CD4-positive, alpha-beta T cell treated with Interleukin-15 for 4 hours (primary cell): ENCODE results near the gene CAPN10.

ENCODE experiments used
- DNase-seq: peaks from one replicate; pipeline ENCODE4 v3.0.0-alpha.2; 2020; ENCODE audit warnings: low spot score

CAPN10 gene

DNA sequence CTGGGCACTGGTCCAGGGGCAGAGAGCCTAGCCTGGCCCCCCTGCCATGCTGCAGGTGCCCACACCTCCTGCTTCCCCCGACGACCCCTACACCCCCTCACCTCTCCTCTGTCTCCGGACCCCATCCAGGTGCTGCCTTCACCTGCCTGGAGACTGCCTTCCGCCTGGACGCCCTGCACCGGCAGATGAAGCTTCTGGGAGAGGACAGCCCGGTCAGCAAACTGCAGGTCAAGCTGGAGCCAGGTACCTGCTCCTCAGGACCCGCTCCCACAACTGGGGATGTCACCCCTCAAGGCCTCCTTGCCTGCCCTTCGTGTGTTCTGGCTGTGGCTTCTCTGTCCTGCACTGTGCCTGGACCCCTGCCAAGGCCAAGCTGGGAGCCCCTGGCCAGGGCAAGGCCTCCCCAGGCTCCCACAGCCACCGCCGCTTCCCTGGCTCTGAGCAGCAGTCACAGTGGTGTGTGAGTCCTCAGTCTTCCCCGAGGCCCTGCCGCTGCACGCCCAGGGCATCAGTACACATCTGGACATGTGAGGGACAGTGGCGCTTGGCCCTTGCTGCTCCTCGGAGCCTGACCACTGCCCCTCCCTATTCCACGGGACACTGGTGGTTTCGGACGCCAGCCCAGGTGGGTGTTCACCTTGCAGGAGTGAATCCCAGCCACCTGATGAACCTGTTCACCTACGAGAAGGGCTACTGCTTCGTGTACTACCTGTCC lies 12.0 kb upstream of the CAPN10 start:
- no peak for DNase-seq

DNA sequence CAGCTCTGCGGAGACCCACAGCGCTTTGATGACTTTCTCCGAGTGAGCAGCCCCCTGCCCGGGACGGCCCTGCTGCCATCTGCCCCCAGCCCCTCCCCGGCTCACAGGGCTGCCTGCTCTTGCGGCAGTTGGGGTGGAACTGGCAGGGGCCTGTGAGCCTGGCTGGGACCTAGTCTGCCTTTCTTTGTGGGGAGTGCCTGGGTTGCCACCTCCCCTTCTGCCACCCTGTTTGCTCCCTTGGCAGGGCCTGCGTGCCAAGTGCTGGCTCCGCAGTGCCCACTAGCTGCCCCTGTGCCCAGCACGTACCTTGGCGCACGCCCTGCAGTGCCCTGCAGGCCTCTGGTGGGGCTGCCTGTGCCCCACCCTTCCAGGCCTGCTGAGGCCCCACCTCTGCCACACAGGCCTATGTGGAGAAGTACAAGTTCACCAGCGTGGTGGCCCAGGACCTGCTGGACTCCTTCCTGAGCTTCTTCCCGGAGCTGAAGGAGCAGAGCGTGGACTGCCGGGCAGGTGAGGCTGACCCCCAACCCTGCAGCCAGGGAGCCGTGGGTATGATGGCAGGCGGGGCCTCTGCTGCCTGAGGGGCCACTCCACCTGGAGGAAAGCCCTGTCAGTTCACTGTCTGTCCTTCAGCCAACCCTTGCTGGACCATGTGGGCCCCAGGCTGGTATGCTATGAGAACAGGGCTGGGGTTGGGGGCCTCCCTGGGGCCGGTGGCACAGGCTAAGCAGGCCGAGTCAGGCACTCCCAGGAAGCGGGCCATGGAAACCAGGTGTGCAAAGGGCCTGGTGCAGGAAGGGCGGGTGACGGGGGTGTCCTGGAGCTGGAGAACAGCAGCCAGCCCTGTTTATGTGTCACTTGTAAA lies 11.2 kb upstream of the CAPN10 start:
- DNase-seq: no peak

DNA sequence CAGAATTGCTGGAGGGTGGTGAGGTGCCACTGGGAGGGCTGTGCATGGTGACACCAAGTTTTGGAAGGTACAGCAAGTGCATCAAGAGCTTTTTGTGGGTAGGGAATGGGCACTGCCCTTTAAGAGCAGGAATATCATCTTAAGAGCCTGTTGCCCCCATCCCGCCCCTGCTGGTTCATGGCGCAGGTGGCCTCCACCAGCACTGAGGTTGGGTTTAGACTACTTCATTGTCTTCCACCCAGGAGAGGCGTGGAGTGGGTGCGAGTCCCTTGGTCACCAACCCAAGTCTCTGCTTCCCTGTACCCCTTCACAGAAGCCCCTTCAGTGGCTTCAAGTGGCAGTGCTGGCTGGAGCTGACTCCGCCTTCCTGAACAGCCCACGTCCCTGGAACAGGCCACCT lies 10.5 kb upstream of the CAPN10 start:
- DNase-seq: no peak

DNA sequence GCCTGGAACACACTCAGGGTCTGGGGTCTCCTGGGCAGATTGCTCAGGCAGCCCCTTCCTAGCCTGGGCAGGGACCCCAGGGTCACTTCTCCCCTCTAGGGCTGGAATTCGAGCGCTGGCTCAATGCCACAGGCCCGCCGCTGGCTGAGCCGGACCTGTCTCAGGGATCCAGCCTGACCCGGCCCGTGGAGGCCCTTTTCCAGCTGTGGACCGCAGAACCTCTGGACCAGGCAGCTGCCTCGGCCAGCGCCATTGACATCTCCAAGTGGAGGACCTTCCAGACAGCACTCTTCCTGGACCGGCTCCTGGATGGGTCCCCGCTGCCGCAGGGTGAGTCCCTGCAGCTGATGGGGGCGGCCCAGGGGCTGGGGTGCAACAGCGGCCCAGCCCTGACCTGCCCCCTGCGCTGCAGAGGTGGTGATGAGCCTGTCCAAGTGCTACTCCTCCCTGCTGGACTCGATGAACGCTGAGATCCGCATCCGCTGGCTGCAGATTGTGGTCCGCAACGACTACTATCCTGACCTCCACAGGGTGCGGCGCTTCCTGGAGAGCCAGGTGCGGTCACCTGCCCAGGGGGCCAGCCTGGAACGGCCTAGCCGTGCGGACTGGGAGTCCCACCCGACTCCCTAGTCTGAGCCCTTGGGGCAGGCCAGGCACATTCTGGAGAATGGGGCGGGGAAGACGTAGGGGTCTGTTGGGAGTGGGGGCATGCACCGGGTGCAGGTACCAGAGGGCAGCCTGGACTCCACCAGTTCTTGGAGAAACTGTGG lies 9.9 kb upstream of the CAPN10 start:
- DNase-seq: no peak

DNA sequence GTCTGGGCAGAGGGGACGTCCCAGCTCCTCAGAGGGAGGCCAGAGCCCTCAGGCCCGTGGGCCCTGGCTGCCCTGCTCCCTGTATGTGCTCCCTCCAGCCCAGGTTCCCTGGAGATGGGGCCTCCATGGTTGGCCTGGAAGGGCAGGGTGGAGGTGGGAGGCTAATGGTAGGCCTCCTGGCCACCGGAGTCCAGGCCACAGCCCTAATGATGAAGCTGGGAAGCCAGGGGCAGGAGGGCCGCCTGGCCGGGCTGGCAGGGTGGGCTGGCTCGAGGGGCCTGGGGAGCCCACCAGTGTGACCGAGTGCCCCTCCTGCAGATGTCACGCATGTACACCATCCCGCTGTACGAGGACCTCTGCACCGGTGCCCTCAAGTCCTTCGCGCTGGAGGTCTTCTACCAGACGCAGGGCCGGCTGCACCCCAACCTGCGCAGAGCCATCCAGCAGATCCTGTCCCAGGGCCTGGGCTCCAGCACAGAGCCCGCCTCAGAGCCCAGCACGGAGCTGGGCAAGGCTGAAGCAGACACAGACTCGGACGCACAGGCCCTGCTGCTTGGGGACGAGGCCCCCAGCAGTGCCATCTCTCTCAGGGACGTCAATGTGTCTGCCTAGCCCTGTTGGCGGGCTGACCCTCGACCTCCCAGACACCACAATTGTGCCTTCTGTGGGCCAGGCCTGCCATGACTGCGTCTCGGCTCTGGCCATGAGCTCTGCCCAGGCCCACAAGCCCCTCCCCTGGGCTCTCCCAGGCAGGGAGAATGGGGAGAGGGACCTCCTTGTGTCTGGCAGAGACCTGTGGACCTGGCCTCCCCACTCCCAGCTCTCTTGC lies 9.0 kb upstream of the CAPN10 start:
- DNase-seq: no peak

DNA sequence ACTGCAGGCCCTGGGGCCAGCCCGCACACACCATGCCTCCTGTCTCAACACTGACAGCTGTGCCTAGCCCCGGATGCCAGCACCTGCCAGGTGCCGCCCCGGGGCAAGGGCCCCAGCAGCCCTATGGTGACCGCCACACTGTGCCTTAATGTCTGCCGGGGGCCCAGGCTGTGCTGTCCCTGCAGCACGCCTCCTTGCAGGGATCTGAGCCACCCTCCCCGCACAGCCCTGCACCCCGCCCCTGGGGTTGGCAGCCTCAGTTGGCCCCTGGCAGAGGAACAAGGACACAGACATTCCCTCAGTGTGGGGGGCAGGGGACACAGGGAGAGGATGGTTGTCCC lies 8.5 kb upstream of the CAPN10 start:
- no peak for DNase-seq

DNA sequence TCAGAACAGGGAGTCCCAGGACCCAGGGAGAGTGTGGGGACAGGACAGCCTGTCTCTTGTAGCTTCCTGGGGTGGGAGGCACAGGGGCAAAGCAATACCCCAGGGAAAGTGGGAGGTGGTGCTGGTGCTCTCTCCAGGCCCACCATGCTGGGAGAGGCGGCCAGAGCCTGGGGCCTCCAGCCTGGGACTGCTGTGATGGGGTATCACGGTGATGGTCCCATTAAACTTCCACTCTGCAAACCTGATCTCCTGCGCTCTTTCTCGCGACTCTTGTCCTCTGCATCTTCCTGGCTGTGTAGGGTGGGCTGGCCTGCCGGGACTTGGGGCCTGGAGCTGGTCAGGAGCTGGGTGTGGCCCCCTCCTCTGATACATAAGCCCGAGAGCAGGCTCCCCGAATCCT lies 8.0 kb upstream of the CAPN10 start:
- no peak for DNase-seq

DNA sequence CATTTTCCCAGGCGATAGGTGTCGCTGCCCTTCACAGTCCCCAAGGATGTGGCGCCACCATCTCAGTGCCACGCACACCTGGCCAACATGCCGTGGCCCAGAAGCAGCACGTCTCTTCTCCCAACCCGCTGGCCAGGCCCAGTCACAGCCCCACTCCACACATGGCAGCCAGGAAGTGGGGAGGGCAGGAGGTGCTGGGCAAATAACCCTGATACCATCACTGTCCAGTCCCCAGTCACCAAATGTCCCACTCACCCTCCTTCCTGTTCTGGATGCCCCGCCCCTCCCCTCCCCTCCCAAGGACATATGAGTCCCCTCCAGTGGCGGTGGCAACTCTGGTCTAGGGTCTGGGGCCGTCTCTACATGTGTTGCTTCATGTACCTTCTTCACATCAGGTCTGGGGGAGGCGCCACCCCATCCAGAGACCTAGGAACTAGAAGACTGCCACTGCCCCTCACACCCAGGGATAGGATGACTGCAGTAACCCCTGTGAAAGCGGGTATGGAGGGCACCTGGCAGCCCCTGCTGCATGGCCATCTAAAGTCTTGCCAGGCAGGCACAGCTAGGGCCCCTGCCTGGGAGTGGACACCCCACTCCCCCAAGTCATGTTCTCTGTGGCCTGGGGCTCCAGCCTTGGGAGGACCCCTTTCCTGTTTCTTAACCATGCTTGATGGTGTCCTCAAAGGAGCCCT lies 7.3 kb upstream of the CAPN10 start:
- no peak for DNase-seq

DNA sequence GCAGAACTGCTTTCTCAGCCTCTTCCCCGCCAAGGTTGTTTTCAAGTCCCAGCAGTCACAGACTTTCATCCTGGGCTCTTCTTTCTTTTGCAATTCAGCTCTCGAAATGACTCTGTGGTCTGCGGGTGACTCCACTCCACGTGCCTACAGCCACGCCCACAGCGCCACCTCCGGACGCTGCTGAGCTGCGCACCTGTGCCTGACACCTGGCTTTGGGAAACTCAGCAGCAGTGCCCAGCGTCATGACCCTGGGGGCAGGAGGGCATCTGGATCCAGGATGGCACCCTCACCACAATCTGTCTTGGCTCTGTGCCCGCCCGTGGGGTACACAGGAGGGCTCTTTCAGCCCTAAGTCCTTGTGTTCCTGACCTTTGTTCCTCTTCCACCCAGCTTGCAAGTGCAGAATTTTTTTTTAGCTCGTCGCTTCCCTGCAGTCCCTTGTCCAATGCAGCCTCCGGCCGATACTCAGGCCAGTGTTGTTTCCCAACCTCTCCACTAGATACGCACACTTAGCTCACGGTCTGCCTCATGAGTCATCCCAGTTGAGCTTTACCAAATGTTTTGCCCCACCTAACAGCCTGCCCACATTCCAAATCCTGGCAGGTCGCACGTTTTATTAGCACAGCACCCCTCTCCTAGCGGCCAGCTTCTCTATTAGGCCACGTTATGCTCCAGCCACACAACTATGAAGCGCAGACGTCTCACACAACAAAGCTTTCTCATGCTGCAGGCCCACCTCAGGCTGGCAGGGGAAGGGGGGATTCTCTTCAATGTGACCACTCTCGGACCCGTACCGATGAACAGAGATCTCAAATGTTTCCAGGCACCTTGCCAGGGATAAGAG lies 6.5 kb upstream of the CAPN10 start:
- peak; percentile 83 for DNase-seq

DNA sequence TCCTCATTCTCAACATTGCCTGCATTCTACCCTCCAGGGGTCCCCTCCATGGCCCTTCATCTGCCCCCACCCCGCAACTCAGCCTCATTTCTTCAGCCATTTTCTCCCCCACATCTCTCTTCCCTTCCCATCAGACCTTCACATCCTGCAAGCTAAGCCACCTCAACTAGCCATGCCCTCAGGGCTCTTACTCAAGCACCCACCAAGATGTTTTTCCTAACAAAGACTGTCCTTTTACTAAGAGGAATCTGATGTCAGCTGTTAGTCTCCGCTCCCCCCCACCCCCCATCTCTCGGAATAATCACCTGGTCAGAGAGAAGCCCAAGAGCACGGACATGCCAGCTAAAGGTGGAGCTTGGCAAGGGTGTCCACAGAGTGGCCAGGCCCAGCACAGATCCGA lies 4.7 kb upstream of the CAPN10 start:
- no peak for DNase-seq

DNA sequence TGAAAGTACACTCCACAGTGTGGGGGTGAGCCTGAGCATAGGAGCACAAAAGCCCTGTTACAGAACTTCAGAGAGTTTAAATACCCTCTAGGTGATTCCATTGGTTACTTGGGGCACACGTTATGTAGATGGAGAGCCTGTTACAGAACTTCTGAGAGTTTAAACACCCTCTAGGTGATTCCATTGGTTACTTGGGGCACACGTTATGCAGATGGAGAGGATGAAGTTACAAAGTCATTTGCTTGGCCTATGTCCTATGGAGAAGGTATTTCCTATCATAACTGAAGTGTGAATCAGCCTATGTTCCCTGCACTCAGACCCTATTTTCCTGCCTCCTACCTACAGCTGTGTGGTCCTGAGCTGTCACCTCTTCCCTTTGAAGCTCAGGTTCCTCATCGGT lies 3.8 kb upstream of the CAPN10 start:
- DNase-seq: no peak

DNA sequence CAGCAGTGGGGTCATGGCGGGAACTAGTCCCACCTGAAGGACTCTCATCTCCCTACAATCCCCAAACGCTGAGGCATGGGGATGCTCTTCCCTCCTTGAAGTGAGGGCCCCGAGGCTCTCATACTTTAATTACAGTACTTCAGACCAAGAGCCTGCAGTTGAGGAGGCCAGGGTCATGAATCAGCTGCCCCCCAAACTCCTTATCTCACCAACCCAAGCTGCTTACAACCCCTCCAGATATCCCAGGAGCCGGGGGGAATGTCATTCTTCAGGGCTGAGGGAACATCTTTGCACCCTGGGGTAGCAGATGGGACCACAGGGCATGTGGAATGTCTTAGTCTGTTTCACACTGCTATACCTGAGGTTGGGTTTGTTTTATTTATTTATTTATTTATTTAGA lies 2.8 kb upstream of the CAPN10 start:
- no peak for DNase-seq

DNA sequence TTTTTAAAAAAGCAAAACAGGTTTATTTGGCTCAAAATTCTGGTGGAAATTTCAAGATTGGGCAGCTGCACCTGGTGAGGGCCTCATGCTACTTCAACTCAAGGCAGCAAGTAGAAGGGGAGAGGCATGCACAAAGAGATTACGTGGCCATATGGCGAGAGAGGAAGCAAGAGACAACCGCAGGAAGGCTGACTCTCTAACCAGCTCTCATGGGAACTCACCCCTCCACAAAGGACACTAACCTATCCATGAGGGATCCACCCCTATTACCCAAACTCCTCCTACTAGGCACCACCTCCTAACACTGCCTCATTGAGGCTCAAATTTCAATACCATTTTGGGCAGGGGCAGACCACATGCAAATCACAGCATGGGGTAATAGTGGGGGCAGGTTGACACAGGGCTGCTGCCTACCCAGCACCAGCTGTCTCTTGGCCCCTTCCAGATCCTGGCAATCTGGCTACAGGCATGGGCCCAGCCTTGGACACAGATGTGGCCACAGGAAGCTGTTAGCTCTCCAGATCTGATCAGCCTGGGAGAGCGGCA lies 2.0 kb upstream of the CAPN10 start:
- no peak for DNase-seq

DNA sequence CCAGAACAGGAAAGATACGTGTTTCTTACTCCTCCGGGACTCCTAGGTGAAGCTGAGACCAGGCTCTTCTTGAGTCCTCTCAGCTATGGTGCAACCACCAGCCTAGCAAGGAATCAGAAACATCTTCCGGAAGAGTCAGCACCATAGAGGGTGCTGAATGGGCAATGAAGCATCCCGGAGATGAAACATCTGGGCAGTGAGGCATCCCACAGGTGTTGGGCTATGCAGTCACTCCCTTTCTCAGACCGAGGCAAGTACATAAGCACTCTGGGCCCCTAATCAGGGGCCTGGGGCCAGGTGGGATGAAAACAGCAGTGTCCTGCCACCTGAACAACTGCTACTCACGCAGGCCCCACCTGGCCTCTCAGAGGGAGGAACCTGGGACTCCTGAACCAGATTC lies 1.4 kb upstream of the CAPN10 start:
- no peak for DNase-seq

DNA sequence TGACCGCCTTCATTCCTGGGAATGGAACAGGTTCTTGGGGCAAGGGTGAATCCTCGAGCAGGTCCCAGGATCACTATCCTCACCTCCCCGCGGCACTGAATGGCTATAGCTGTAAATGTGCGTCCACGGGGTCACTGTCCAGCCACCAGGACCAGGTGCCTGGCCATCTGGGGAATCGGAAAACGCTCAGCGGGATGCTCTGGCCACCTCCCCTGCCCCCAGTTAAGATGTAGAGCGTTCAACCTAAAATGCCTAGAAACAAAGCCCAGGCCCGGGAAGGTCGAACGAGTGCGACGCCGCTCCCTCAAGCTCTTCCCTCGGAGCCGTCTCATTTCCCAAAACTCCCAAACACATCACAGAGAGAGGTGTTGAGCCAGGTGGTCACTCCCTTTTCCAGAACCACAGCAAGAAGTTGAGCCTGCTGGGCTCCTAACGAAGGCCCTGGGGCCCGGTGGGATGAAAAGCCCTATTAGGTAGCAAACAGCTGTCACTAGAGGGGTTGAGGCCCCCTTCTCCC lies 795 bp upstream of the CAPN10 start:
- DNase-seq: no peak

DNA sequence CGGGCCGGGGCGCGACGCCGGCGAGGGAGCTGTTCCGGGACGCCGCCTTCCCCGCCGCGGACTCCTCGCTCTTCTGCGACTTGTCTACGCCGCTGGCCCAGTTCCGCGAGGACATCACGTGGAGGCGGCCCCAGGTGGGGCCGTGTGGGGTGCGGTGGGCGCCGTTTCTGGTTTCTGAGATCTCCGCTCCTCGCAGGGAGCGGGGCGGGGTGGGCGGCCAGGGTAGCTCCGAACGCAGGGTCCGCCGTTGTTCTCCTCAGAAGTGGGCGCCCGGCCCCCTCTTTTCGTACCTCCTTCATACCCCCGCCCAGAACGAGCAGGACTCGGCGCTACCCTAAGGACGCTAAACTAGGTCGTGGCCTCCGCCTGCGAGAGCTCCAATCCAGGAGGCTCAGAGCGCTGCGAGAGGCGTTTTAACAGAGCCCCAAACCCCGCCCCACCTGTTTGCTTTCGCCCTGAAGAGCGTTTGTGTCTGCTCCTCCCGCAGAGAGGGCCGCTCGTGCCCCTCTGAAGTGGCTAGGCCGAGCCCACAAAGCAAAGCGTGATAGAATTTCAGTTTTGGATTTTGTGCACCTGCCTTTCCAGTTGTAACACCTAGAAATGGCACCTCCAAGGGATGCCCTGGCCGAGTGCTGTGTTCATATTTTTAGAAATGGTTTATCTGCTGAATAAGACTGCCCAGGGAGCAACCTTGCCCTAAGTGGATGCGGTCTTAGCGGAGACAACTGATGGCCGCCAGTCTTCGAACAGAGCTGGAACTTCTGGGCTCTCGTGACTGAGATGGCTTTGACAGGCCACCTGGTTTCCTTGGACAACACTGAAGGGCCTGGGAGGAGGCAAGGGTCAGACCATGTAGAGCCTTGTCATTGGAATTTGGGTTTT lies 626 bp downstream of the CAPN10 start:
- peak; percentile 45 for DNase-seq

DNA sequence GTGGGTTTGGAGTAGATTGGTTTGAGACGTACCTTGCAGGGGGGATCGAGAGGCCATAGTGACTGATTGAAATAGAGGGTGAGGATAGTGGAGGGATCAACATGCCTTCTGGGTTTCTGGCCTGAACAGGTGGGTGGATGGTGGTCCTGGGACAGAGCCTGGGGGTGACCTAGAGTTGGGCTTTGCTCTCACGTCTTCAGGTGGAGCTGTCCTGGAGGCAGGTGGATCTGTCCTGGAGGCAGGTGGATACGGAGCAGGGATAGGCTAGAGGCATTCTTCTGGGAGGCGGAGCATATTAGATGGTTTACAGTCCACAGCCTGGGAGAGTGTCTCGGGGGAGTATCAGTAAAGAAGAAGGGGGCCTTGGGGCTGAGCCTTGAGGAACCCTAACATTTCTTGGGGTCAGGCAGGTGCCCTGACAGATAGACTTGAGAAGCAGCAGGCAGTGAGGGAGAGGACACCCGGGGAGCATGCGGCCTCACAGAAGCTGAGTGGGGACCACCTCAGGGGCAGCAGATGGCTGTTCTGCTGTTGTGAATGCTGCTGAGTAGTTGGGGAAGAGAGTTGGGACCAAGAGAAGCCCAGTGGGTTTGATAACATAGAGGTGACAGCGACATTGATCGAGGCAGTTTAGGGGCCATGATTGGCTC lies 1.6 kb downstream of the CAPN10 start:
- DNase-seq: no peak

DNA sequence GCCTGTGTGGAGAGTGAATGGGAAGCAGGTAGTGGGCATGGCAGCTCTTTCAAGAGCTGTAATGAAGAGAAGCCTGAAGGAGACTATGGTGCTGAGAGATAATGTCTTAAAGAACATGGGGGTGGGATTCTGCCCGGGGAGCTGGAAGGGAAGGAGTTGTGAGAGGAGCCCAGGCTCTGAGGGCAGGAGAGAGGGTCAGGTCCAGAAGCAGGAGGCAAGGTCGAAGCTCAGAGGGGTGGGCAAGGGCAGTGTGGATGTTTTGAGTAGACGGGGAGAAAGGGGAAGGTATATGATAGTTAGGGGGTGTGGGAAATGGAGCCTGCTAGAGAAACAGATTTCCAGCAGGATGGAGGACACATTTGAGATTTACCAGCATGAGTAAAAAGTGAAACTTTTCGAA lies 2.1 kb downstream of the CAPN10 start:
- no peak for DNase-seq
